PC-3 (cell line): Measurements from ENCODE around the gene NAA40.
"Not testable (repeated sequence)": the region's sequence is repeated elsewhere in the genome, so short reads cannot be mapped to it uniquely, and the experiment has no call there.

Source experiments
- EZH2 ChIP-seq: fragments of 300-600 bp; sonication (generic); IDR thresholded peaks from one replicate; pipeline ENCODE4 v1.6.1; 2017; ENCODE audit warnings: antibody characterized with exemption, mild to moderate bottlenecking, low read length; ENCODE audit not compliant: unreplicated experiment
- TF ChIP-seq, protein P1 (sequence below): fragments of 300-600 bp; sonication (generic); conservative IDR thresholded peaks from 2 replicates; pipeline ENCODE4 v1.5.1; 2017; ENCODE audit warnings: antibody characterized with exemption, low read depth, mild to moderate bottlenecking, low read length

DNA sequence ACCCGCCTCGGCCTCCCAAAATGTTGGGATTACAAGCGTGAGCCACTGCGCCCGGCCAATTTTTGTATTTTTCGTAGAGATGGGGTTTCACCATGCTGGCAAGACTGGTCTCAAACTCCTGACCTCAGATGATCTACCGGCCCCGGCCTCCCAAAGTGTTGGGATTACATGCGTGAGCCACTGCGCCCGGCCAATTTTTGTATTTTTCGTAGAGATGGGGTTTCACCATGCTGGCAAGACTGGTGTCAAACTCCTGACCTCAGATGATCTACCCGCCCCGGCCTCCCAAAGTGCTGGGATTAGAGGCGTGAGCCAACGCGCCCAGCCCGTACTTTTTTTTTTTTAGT is 35.1 kb downstream of the NAA40 start:
- not testable (repeated sequence) for TF ChIP-seq EZH2
- TF ChIP-seq, protein P1, sequence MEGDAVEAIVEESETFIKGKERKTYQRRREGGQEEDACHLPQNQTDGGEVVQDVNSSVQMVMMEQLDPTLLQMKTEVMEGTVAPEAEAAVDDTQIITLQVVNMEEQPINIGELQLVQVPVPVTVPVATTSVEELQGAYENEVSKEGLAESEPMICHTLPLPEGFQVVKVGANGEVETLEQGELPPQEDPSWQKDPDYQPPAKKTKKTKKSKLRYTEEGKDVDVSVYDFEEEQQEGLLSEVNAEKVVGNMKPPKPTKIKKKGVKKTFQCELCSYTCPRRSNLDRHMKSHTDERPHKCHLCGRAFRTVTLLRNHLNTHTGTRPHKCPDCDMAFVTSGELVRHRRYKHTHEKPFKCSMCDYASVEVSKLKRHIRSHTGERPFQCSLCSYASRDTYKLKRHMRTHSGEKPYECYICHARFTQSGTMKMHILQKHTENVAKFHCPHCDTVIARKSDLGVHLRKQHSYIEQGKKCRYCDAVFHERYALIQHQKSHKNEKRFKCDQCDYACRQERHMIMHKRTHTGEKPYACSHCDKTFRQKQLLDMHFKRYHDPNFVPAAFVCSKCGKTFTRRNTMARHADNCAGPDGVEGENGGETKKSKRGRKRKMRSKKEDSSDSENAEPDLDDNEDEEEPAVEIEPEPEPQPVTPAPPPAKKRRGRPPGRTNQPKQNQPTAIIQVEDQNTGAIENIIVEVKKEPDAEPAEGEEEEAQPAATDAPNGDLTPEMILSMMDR = not testable (repeated sequence)
